CD14-positive monocyte (primary cell): ENCODE data around the gene THRB. TPM values are rescaled to one million over a fixed set of nuclear protein-coding genes. Genes with fewer than 3 reads are reported as not detected.

Experiments
- DNase-seq, 3 donors: peaks; one replicate each; pipeline ENCODE4 v3.0.0-alpha.2; 2011 to 2022
- H2AFZ ChIP-seq: 2 replicates; pipeline ENCODE4 v1.6.0; 2012; ENCODE audit warnings: mild to moderate bottlenecking, low read depth, low read length, inconsistent platforms; ENCODE audit not compliant: insufficient read depth, poor library complexity, severe bottlenecking
- H3K27ac ChIP-seq, 2 donors: 1 replicate in 1 of 2; 2 replicates in 1 of 2; pipeline ENCODE4 v1.5.1; 2012 to 2013; ENCODE audit warnings: low read length in 2 of 2, control low read depth in 1 of 2, inconsistent platforms in 1 of 2, low read depth in 1 of 2, mild to moderate bottlenecking in 1 of 2
- H3K27me3 ChIP-seq, 2 donors: one replicate each; pipeline versions ENCODE4 v1.6.0 to v1.6.1; 2011 to 2013; ENCODE audit warnings: low read length in 2 of 2; ENCODE audit not compliant: control insufficient read depth in 2 of 2, insufficient read depth in 2 of 2
- H3K36me3 ChIP-seq, 2 donors: replicated peaks in 1 of 2; 1 replicate in 1 of 2; 2 replicates in 1 of 2; pipeline versions ENCODE4 v1.5.1 to v1.6.1; 2012 to 2013; ENCODE audit warnings: low read length in 2 of 2, control low read depth in 1 of 2, inconsistent platforms in 1 of 2, mild to moderate bottlenecking in 1 of 2; ENCODE audit not compliant: insufficient read depth in 2 of 2, control insufficient read depth in 1 of 2
- H3K4me1 ChIP-seq, 2 donors: 1 replicate in 1 of 2; 2 replicates in 1 of 2; pipeline versions ENCODE4 v1.5.1 to v1.6.1; 2012 to 2013; ENCODE audit warnings: low read length in 2 of 2, control low read depth in 1 of 2, inconsistent platforms in 1 of 2, mild to moderate bottlenecking in 1 of 2, moderate library complexity in 1 of 2; ENCODE audit not compliant: insufficient read depth in 2 of 2, control insufficient read depth in 1 of 2
- H3K4me2 ChIP-seq: replicated peaks from 2 replicates; pipeline ENCODE3; 2012; ENCODE audit warnings: low read length, moderate library complexity, mild to moderate bottlenecking; ENCODE audit not compliant: poor library complexity, severe bottlenecking; ENCODE audit errors: extremely low read depth
- H3K4me3 ChIP-seq, 3 experiments: fragments of 200-600 bp in 1 of 3; sonication (generic) in 1 of 3; replicated peaks in 1 of 3; 1 replicate in 2 of 3; 2 replicates in 1 of 3; pipeline ENCODE4 v1.5.1; 2011 to 2013; ENCODE audit warnings: low read length in 3 of 3, mild to moderate bottlenecking in 3 of 3, control low read depth in 2 of 3, low read depth in 2 of 3, inconsistent platforms in 1 of 3, moderate library complexity in 1 of 3
- H3K79me2 ChIP-seq: 2 replicates; pipeline ENCODE4 v1.6.0; 2012; ENCODE audit warnings: mild to moderate bottlenecking, control low read depth, inconsistent platforms, low read length, moderate library complexity; ENCODE audit not compliant: insufficient read depth
- H3K9ac ChIP-seq: 2 replicates; pipeline ENCODE4 v1.6.0; 2017; ENCODE audit warnings: low read length, mild to moderate bottlenecking; ENCODE audit not compliant: insufficient read depth, poor library complexity, severe bottlenecking
- H3K9me3 ChIP-seq, 2 donors: replicated peaks in 1 of 2; 1 replicate in 1 of 2; 2 replicates in 1 of 2; pipeline versions ENCODE4 v1.5.1 to v1.6.1; 2012 to 2013; ENCODE audit warnings: low read length in 2 of 2, control low read depth in 1 of 2; ENCODE audit not compliant: control insufficient read depth in 1 of 2, insufficient read depth in 1 of 2
- H4K20me1 ChIP-seq: 2 replicates; pipeline ENCODE4 v1.6.0; 2012; ENCODE audit warnings: mild to moderate bottlenecking, low read length, control low read depth, moderate library complexity; ENCODE audit not compliant: insufficient read depth
- H3K27ac Mint-ChIP-seq, 7 donors: one replicate each; pipeline ENCODE4 v1.8.0; 2020; ENCODE audit warnings: mild to moderate bottlenecking in 7 of 7, mixed read lengths in 7 of 7, moderate library complexity in 6 of 7, inconsistent platforms in 2 of 7
- H3K27me3 Mint-ChIP-seq, 3 donors: one replicate each; pipeline ENCODE4 v1.8.0; 2021 to 2022; ENCODE audit warnings: low read depth in 3 of 3, mild to moderate bottlenecking in 3 of 3, mixed read lengths in 3 of 3, moderate library complexity in 3 of 3, inconsistent platforms in 1 of 3
- H3K36me3 Mint-ChIP-seq, 2 donors: one replicate each; pipeline ENCODE4 v1.8.0; 2020; ENCODE audit warnings: mixed read lengths in 2 of 2, inconsistent platforms in 1 of 2, mild to moderate bottlenecking in 1 of 2
- H3K4me1 Mint-ChIP-seq: one replicate; pipeline ENCODE4 v1.8.0; 2020; ENCODE audit warnings: mild to moderate bottlenecking, mixed read lengths
- H3K4me3 Mint-ChIP-seq, 2 donors: one replicate each; pipeline ENCODE4 v1.8.0; 2020; ENCODE audit warnings: mild to moderate bottlenecking in 2 of 2, mixed read lengths in 2 of 2, moderate library complexity in 1 of 2
- H3K9me3 Mint-ChIP-seq, 7 donors: one replicate each; pipeline ENCODE4 v1.8.0; 2020 to 2022; ENCODE audit warnings: mixed read lengths in 7 of 7, mild to moderate bottlenecking in 6 of 7, moderate library complexity in 6 of 7, inconsistent platforms in 2 of 7
- WGBS: methylation state at CpG from one replicate; pipeline ENCODE4 v1.1.5; 2013; ENCODE audit warnings: missing lambda C conversion rate; ENCODE audit not compliant: insufficient coverage; 5-methylcytosine and 5-hydroxymethylcytosine counted together
- intact Hi-C, 2 donors: fragments of 100-400 bp; cut with micrococcal nuclease; formaldehyde crosslinking; loops; one replicate each; pipeline versions ENCODE4 v1.15.0 to v1.15.1; 2023
- polyA plus RNA-seq, 3 donors: library from polyadenylated mRNA; depleted of rRNA in 1 of 3; unstranded in 2 of 3; stranded (reverse) in 1 of 3; fragments of 300-500 nt in 2 of 3; fragments of >200 nt in 1 of 3; fragmentation: Illumina TruSeq in 2 of 3; gene quantifications; 1 replicate in 2 of 3; 2 replicates in 1 of 3; pipeline ENCODE4 v1.2.3, GENCODE V29; 2012 to 2021
- TF ChIP-seq, protein P1 (sequence below): fragments of 200-600 bp; IDR thresholded peaks from one replicate; pipeline ENCODE4 v1.8.0; 2022; ENCODE audit warnings: antibody characterized with exemption, mild to moderate bottlenecking

Gene THRB
- polyA plus RNA-seq, 3 donors = 0.05 TPM; not detected in 2

GRCh38 chr3:24457719-24458118 lies 36.9 kb downstream of the THRB start:
- Histone ChIP-seq H4K20me1 (no peaks in the 10 kb centered on the region), H3K4me2 (no peak overlapping the region), H3K79me2 (no peaks in the 10 kb centered on the region), H3K9me3 (no peaks in the 10 kb centered on the region), H2AFZ (no peak overlapping the region), H3K9ac (no peak overlapping the region), H3K27ac (no peak overlapping the region), H3K4me3 (no peak overlapping the region), H3K4me1 (no peaks in the 10 kb centered on the region), H3K36me3 (no peaks in the 10 kb centered on the region), H3K27me3 (no peaks in the 10 kb centered on the region)
- Mint-ChIP-seq H3K4me1 (no peaks in the 10 kb centered on the region), H3K4me3 (no peak overlapping the region), H3K36me3 (no peaks in the 10 kb centered on the region), H3K9me3 (no peaks in the 10 kb centered on the region), H3K27ac (no peak overlapping the region), H3K27me3 (no peaks in the 10 kb centered on the region)
- 58% methylated on average over 2 of the region's 2 CpGs for WGBS
- TF ChIP-seq, protein P1, sequence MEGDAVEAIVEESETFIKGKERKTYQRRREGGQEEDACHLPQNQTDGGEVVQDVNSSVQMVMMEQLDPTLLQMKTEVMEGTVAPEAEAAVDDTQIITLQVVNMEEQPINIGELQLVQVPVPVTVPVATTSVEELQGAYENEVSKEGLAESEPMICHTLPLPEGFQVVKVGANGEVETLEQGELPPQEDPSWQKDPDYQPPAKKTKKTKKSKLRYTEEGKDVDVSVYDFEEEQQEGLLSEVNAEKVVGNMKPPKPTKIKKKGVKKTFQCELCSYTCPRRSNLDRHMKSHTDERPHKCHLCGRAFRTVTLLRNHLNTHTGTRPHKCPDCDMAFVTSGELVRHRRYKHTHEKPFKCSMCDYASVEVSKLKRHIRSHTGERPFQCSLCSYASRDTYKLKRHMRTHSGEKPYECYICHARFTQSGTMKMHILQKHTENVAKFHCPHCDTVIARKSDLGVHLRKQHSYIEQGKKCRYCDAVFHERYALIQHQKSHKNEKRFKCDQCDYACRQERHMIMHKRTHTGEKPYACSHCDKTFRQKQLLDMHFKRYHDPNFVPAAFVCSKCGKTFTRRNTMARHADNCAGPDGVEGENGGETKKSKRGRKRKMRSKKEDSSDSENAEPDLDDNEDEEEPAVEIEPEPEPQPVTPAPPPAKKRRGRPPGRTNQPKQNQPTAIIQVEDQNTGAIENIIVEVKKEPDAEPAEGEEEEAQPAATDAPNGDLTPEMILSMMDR = no peak
- intact Hi-C loops = no loop called here
- DNase-seq = no peak

DNA sequence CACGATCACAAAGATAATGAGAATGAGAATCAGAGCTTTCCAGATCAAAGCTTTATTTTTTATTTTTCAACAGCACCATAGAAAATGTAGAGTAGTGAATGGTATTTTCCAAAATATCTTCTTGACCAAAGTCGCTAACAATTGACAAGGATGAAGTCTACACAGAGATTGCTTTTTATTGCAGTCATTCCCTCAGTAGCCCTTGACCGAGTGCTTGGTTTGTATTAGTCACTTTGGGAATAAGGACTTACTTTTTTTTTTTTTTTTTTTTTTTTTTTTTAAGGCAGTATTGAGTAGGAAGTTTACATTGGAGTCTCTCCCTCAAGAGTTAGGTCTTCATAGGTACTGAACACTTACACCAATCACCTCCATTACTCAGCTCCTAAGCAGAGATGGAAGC lies 39.8 kb downstream of the THRB start:
- TF ChIP-seq, protein P1 = no peak
- Mint-ChIP-seq H3K4me1 (no peaks in the 10 kb centered on the region), H3K27me3 (no peaks in the 10 kb centered on the region), H3K9me3 (no peaks in the 10 kb centered on the region), H3K27ac (no peak overlapping the region), H3K36me3 (no peaks in the 10 kb centered on the region), H3K4me3 (no peak overlapping the region)
- H2AFZ ChIP-seq = no peak overlapping the region
- H3K27me3 ChIP-seq = no peaks in the 10 kb centered on the region
- no peaks in the 10 kb centered on the region for H3K4me1 ChIP-seq
- H3K9ac ChIP-seq = no peak overlapping the region
- H3K4me3 ChIP-seq = no peak overlapping the region
- no peak overlapping the region for H3K4me2 ChIP-seq
- WGBS = no CpG with 5 or more reads among the region's 3 CpGs
- H3K9me3 ChIP-seq = no peaks in the 10 kb centered on the region
- no peaks in the 10 kb centered on the region for H3K36me3 ChIP-seq
- no peak overlapping the region for H3K27ac ChIP-seq
- DNase-seq = no peak
- H4K20me1 ChIP-seq = no peaks in the 10 kb centered on the region
- intact Hi-C loops = no loop called here
- no peaks in the 10 kb centered on the region for H3K79me2 ChIP-seq
